HCT116 (cell line): ENCODE measurements around the gene MEGF6. TPM values are rescaled to one million over a fixed set of nuclear protein-coding genes. Genes with fewer than 3 reads are reported as not detected.

ENCODE experiments used
- ATAC-seq: fragments of 200-7000 bp; cut with Tn5 transposase; 2 replicates; pipeline ENCODE4 v1.9.1; 2020; ENCODE audit warnings: mild to moderate bottlenecking, moderate library complexity
- BruUV-seq: library from RNA; stranded (reverse); fragments of 400-500 nt; replicated peaks from 2 replicates; lab custom pipeline; 2021; lab: Mats Ljungman, UMichigan
- CTCF ChIA-PET: fragments of 300-600 bp; sonication (Branson Sonifier 250); formaldehyde crosslinking; loops from one replicate; lab custom pipeline; 2021; ENCODE audit warnings: antibody characterized with exemption; lab: Charles Lee
- POLR2A ChIA-PET: fragments of 300-600, 350-600 bp; sonication (Branson Sonifier 250); formaldehyde crosslinking; loops from one replicate; lab custom pipeline; 2021; ENCODE audit warnings: antibody characterized with exemption; lab: Charles Lee
- RAD21 ChIA-PET, 2 experiments: fragments of 300-600 bp; sonication (Branson Sonifier 250); formaldehyde crosslinking; loops; one replicate each; lab custom pipeline; 2023; ENCODE audit warnings: low total read pairs in 2 of 2; ENCODE audit not compliant: uncharacterized antibody in 2 of 2, unreplicated experiment in 2 of 2, low non-redundant PET in 1 of 2; lab: Charles Lee
- DNase-seq: peaks from one replicate; pipeline ENCODE4 v3.0.0-alpha.2; 2010; ENCODE audit warnings: low read depth, low spot score
- H2AFZ ChIP-seq: fragments of 200-600 bp; shearing (Covaris generic), sonication (generic); 2 replicates; pipeline ENCODE4 v1.6.1; 2017; ENCODE audit warnings: low read depth, mixed run types, mixed read lengths, antibody characterized with exemption, low read length; ENCODE audit not compliant: poor library complexity, severe bottlenecking
- H3K27ac ChIP-seq: 2 replicates; pipeline ENCODE4 v1.5.1; 2012; ENCODE audit warnings: low read depth, low read length
- H3K27me3 ChIP-seq: fragments of 200-600 bp; sonication (generic); 2 replicates; pipeline ENCODE4 v1.6.1; 2016; ENCODE audit warnings: mixed run types, low read length, mixed read lengths; ENCODE audit not compliant: insufficient read depth
- H3K36me3 ChIP-seq, 2 experiments: fragments of 200-500 bp in 1 of 2; fragments of 200-600 bp in 1 of 2; sonication (Bioruptor generic) in 1 of 2; sonication (generic) in 1 of 2; 2 replicates each; pipeline versions ENCODE4 v1.5.1 to v1.6.1; 2014 to 2016; ENCODE audit warnings: low read length in 2 of 2, inconsistent platforms in 1 of 2, mixed read lengths in 1 of 2, mixed run types in 1 of 2; ENCODE audit not compliant: insufficient read depth in 2 of 2, control insufficient read depth in 1 of 2
- H3K4me1 ChIP-seq, 2 experiments: fragments of 200-600 bp in 1 of 2; sonication (generic) in 1 of 2; 2 replicates each; pipeline versions ENCODE4 v1.5.1 to v1.6.1; 2012 to 2017; ENCODE audit warnings: low read length in 2 of 2, inconsistent platforms in 1 of 2, mild to moderate bottlenecking in 1 of 2, mixed read lengths in 1 of 2, mixed run types in 1 of 2, moderate library complexity in 1 of 2; ENCODE audit not compliant: insufficient read depth in 2 of 2, control insufficient read depth in 1 of 2
- H3K4me2 ChIP-seq: fragments of 200-600 bp; sonication (generic); 2 replicates; pipeline ENCODE4 v1.6.1; 2017; ENCODE audit warnings: mixed run types, low read length, mixed read lengths
- H3K4me3 ChIP-seq, 2 experiments: fragments of 200-600 bp in 1 of 2; sonication (generic) in 1 of 2; replicated peaks in 1 of 2; 2 replicates each; pipeline ENCODE4 v1.5.1; 2011 to 2016; ENCODE audit warnings: low read length in 2 of 2, control low read depth in 1 of 2, low read depth in 1 of 2, mild to moderate bottlenecking in 1 of 2, mixed read lengths in 1 of 2, mixed run types in 1 of 2
- H3K79me2 ChIP-seq: fragments of 200-600 bp; sonication (generic); 2 replicates; pipeline ENCODE4 v1.6.1; 2017; ENCODE audit warnings: mild to moderate bottlenecking, mixed run types, low read length, moderate library complexity, mixed read lengths; ENCODE audit not compliant: insufficient read depth
- H3K9ac ChIP-seq: fragments of 200-600 bp; sonication (generic); 2 replicates; pipeline ENCODE4 v1.6.1; 2016; ENCODE audit warnings: low read length, mixed read lengths
- H3K9me2 ChIP-seq: fragments of 200-600 bp; sonication (generic), shearing (Covaris generic); 2 replicates; pipeline ENCODE4 v1.6.1; 2017; ENCODE audit warnings: mixed run types, mild to moderate bottlenecking, moderate library complexity; ENCODE audit not compliant: insufficient read depth
- H3K9me3 ChIP-seq, 2 experiments: fragments of 200-500 bp in 1 of 2; fragments of 200-600 bp in 1 of 2; sonication (Bioruptor generic) in 1 of 2; sonication (generic) in 1 of 2; 2 replicates each; pipeline ENCODE4 v1.6.1; 2014 to 2017; ENCODE audit warnings: low read length in 2 of 2, mixed read lengths in 2 of 2, inconsistent platforms in 1 of 2, low read depth in 1 of 2, mild to moderate bottlenecking in 1 of 2, mixed run types in 1 of 2, moderate library complexity in 1 of 2; ENCODE audit not compliant: control insufficient read depth in 1 of 2, insufficient read depth in 1 of 2
- H4K20me1 ChIP-seq: fragments of 200-600 bp; sonication (generic), shearing (Covaris generic); 2 replicates; pipeline ENCODE4 v1.6.1; 2017; ENCODE audit warnings: mixed run types, mild to moderate bottlenecking, moderate library complexity; ENCODE audit not compliant: insufficient read depth
- SP1 ChIP-seq: IDR thresholded peaks from 2 replicates; pipeline ENCODE4 v1.6.1; 2012; ENCODE audit warnings: low read depth
- intact Hi-C: fragments of 100-400 bp; cut with micrococcal nuclease; formaldehyde crosslinking; loops from 2 replicates; pipeline ENCODE4 v1.10.0; 2022
- total RNA-seq: library from RNA; stranded (reverse); gene quantifications from one replicate; pipeline ENCODE4 v1.2.1, GENCODE V29; 2021; ENCODE audit not compliant: unreplicated experiment
- TF ChIP-seq, protein P1 (sequence below), 3 experiments: fragments of 200-600 bp in 1 of 3; sonication (generic) in 1 of 3; IDR thresholded peaks in 2 of 3; conservative IDR thresholded peaks in 1 of 3; 2 replicates each; pipeline ENCODE4 v1.5.1; 2012 to 2017; ENCODE audit warnings: low read depth in 2 of 3, low read length in 2 of 3, antibody characterized with exemption in 1 of 3, borderline replicate concordance in 1 of 3, control low read depth in 1 of 3, mild to moderate bottlenecking in 1 of 3, mixed read lengths in 1 of 3, mixed run types in 1 of 3, moderate library complexity in 1 of 3; ENCODE audit not compliant: insufficient read depth in 1 of 3
- TF ChIP-seq, protein P2 (sequence below): IDR thresholded peaks from 2 replicates; pipeline ENCODE4 v1.6.1; 2012
- TF ChIP-seq, protein P3 (sequence below): IDR thresholded peaks from 2 replicates; pipeline ENCODE4 v1.6.1; 2012

Gene MEGF6
- total RNA-seq, 1 experiment from 2014 or later: 47.6 TPM

DNA sequence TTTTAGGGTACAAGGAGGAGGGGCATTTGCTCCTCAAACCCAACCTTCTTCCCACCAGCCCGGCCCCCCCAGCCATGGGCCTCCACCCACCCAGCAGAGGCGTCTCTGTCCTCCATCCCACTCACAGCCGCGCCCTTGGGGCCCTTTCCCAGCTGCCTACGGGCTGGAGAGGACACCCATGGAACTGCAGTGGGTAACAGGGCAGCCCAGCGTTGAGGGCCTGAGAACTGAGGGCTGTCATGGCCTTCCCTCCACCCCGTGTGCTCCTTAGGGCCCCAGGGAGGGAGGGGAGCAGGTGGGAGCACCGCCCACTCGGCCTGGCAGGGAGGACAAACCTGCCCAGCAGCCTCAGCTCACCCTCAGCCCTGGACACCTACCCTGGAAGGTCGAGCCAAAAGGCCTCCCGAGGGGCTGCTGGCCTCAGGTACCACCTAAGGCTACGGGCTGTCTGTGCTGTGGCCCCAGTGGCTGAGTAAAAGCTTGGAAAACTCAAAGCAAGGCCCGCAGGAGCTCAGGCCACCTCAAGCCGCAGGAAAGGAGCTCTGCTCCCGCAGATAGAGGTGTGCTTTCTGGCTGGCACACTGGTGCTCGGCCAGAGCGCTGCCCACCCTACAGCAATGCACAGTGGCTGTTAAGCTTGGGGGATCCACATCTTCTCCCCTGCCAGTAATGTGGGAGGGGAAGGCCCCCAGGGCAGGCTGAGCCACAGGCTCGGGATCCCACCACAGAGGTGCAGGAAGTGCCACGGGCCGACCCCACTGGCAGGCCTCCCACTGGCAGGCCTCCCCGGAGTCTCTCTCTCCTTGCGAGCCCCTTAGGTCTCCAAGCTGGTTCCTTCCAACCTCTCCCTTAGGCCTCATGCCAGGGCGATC lies 159.1 kb downstream of the MEGF6 start:
- Histone ChIP-seq H3K79me2 (peaks cover 15% of the 10 kb centered on the region), H3K9ac (no peak overlapping the region), H3K4me1 (peaks cover 14 to 27% of the 10 kb centered on the region in 2 experiments), H3K4me2 (no peak overlapping the region), H3K27ac (no peak overlapping the region), H3K4me3 (no peak overlapping the region), H2AFZ (no peak overlapping the region), H4K20me1 (no peaks in the 10 kb centered on the region), H3K36me3 (no peaks in the 10 kb centered on the region), H3K9me2 (no peaks in the 10 kb centered on the region), H3K9me3 (no peaks in the 10 kb centered on the region), H3K27me3 (no peaks in the 10 kb centered on the region)
- POLR2A ChIA-PET: interaction anchor here (0.7 to 1.3 kb wide), 3 partner anchors 30 to 272 kb away, joined by 3 to 6 read pairs (median 4); no protein-coding TSS in a partner anchor
- ATAC-seq: no peak
- BruUV-seq: no TSS peak
- intact Hi-C loops: loop anchor here (5.0 kb wide), 3 partner anchors 270 to 405 kb away; partner anchors contain the start of genes CEP104 and DFFB
- RAD21 ChIA-PET: interaction anchor here (0.6 to 1.8 kb wide), 12 partner anchors 19 to 169 kb away, joined by 3 to 10 read pairs (median 6); no protein-coding TSS in a partner anchor
- DNase-seq: no peak
- TF ChIP-seq SP1: no peak
- TF ChIP-seq, protein P1, sequence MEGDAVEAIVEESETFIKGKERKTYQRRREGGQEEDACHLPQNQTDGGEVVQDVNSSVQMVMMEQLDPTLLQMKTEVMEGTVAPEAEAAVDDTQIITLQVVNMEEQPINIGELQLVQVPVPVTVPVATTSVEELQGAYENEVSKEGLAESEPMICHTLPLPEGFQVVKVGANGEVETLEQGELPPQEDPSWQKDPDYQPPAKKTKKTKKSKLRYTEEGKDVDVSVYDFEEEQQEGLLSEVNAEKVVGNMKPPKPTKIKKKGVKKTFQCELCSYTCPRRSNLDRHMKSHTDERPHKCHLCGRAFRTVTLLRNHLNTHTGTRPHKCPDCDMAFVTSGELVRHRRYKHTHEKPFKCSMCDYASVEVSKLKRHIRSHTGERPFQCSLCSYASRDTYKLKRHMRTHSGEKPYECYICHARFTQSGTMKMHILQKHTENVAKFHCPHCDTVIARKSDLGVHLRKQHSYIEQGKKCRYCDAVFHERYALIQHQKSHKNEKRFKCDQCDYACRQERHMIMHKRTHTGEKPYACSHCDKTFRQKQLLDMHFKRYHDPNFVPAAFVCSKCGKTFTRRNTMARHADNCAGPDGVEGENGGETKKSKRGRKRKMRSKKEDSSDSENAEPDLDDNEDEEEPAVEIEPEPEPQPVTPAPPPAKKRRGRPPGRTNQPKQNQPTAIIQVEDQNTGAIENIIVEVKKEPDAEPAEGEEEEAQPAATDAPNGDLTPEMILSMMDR (IDR thresholded peaks at IDR 0.05 in 2 of 3, conservative IDR thresholded peaks at IDR 0.05 in 1 of 3; ENCODE audit: borderline replicate concordance in 1 of 3, insufficient read depth in 1 of 3, low read depth in 2 of 3, low read length in 2 of 3): no peak
- TF ChIP-seq, protein P2, sequence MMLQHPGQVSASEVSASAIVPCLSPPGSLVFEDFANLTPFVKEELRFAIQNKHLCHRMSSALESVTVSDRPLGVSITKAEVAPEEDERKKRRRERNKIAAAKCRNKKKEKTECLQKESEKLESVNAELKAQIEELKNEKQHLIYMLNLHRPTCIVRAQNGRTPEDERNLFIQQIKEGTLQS: no peak
- TF ChIP-seq, protein P3, sequence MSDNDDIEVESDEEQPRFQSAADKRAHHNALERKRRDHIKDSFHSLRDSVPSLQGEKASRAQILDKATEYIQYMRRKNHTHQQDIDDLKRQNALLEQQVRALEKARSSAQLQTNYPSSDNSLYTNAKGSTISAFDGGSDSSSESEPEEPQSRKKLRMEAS: no peak
- CTCF ChIA-PET: interaction anchor here (0.6 to 2.5 kb wide), 29 partner anchors 10 to 630 kb away, joined by 3 to 136 read pairs (median 5); partner anchors contain the start of genes LRRC47 and TPRG1L
